Stimulated activated CD8-positive, alpha-beta memory T cell treated with anti-CD3 and anti-CD28 coated beads, Interleukin-4, amount 100 ng/mL, for 48 hours (primary cell): Measurements from ENCODE around the gene ULBP3.
"Not testable (repeated sequence)": the region's sequence is repeated elsewhere in the genome, so short reads cannot be mapped to it uniquely, and the experiment has no call there.

ENCODE experiments used
- DNase-seq: peaks from one replicate; pipeline ENCODE4 v3.0.0-alpha.2; 2020

Gene ULBP3

DNA sequence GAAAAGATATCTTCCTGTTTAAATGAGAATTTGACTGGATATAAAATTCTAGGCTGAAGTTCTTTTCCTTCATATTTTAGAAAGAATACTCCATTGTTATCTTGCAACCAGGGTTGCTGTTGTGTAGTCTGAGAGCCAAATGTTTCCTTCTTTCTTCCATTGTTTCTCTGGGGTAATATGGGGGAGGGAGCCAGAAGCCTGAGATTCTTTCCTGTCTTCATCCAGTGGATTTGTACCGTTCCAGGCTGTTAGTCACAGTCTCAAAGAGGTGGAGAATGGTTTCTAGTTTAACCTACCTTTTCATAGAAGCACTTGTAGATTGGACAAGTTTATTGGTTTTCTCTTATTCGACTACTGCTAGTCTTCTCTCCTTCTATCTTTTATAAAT is 6.1 kb upstream of the ULBP3 start:
- DNase-seq = no peak

DNA sequence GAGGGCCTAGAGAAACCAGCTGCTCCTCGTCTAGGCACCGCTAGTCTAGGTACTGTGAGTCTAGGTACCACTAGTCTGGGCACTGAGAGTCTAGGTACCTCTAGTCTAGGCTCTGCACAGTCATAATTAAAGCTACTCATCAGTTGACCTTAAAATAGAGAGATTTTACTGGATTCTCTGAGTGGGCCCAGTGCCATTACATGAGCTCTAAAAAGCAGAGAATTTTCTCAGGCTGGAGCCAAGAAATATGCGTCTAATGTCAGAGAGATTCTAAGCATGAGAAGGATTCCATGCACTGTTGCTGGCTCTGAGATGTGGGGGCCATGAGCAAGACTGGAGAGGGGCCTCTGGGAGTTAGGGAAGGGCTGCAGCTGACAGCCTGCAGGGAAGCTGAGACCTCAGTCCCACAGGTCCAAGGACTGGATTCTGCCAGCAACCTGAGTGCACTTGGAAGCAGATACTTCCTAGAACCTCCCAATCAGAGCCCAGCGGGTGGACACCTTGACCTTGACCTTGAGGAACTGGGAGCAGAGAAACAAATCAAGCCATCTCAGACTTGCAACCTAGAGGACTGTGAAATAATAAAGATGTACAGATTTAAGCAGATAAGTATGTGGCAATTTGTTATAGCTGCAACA is 5.6 kb upstream of the ULBP3 start:
- not testable (repeated sequence) for DNase-seq

DNA sequence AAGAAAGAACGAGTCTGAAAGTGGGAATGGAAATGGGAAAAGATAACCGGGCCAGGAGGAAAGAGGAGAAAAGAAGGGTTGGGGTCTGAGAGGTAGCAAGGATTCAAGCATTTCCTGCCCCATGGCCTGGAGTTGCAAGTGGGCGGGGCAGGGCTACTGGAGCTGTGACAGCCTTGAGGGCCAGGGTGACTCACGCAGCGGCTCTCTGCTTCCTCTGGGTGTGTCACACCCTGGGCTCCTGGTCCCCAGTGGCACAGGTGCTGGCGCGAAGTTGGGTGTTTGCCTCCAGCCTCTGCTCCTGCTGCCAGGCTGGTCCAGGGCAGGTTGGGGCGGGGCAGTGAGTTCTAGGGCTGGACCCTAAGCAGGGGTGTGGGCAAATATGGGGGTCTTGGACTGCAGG is 3.3 kb upstream of the ULBP3 start:
- DNase-seq = peak; percentile 54

DNA sequence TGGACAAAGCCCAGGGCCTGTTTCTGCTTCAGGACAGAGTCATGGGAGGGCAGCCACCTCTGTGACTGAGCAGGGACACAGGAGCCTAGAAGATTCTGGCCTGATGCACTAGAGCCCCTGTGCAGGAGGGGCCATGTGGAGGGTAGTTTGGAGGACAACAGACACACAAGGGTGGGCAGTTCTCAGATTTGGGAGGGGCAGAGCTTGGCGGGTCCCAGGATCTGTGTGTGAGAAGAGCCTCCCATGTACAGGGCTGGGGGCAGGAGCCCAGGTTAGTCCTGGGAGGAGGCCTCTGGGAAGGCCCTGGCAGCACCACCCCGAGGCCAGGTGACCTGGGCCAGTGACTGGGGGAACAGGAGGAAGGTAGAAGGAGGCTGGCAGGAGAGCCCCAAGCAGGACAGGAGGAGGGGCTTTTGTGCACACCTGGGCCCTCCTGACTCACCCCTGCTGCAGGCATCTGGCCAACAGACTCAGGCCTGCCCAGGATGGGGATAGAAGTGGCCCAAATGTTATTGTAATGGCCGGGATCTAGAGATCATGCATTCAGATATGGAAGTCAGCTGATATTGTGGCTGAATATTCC is 1.4 kb upstream of the ULBP3 start:
- DNase-seq = no peak

DNA sequence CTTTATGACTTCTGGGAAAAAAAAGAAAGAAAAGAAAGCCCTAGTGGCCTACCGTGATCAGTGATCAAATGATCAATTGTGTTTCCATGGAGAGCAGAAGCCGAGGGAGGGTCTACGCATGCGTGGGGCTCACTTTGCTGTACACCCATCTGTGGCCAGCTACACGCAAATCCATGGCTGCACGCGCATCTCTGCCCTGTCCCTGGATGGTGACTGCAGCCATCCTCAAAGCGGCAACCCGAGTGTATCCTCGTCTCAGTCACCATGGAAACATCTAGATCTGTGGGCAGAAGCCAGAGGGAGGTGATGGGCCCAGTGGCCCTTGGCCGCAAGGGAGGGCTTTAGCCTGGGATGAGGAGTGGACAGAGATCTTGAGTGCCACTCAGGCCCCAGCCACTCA is 785 bp upstream of the ULBP3 start:
- DNase-seq = no peak

DNA sequence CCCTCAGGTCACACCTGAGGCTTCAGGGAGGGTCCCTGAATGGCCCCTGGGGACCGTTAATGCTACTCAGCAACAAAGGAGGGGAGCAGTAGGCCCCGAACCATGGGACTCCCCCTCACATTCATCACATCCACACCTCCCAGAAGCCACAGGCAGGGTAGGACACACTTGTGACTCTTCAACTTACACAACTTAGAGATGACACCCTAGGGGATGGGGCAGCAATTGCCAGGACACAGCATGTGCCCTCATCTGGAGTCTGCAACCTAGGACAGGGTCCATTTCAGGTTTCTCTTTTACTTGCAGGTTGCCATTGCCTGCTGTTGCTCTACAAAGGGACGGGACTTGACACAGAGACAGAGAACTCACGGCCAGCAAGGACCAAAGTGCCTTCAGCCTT is 770 bp downstream of the ULBP3 start:
- DNase-seq = no peak

DNA sequence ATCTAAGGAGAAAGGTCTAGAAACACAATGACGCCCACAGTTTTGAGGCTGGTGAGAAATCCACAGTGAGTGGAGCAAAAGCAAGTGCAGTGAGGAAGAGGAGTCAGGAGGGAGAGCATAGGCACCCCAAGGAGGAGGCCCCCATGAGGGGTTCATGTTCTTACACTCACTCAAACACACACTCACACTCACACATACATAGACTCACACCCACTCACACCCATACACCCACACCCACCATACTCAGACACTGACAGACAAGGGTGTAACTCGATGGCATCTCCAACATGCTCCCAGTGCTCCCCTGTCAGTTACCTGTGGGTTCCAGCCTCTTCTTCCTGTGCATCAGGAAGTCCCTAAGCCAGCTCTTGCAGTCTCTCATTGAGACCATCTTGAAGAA is 3.8 kb downstream of the ULBP3 start:
- no peak for DNase-seq

DNA sequence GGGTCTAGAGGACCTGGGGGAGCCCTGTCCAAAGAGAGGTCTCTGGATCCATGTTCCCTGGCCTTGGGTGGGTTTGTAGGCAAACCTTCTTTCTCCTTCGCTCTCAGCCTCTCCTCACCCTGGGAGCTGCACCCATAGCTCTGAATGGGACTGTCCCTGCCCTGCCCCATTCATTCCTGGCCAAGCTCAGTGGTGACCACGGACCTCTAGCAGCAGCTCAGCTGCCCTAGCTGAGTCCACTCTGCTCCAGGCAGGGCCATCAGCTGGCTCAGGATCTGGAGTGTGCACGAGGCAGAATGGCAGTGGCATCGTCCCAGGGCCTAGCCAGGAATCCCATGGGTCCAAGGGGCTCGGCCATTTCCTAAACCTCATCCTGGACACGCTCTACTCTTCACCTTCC is 5.3 kb downstream of the ULBP3 start:
- DNase-seq = no peak

DNA sequence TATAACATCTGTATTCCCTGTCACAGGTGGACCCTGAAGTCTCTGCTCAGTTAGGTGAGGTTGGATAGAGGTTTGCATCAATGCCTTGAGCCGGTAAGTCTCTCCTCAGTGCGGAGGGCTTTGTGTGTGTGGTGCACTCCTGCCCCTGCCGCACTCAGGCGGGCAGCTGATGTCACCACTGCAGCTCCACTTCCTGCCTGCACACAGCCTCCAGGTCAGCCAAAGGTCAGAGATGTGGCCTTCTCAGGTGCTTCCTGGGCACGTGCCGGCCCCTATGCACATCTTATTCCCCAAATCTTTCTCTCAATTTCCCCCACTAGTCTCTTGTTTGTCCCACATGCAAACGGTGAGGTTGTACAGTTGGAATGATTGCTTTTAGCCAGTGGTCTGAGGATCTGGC is 8.9 kb downstream of the ULBP3 start:
- DNase-seq = not testable (repeated sequence)

DNA sequence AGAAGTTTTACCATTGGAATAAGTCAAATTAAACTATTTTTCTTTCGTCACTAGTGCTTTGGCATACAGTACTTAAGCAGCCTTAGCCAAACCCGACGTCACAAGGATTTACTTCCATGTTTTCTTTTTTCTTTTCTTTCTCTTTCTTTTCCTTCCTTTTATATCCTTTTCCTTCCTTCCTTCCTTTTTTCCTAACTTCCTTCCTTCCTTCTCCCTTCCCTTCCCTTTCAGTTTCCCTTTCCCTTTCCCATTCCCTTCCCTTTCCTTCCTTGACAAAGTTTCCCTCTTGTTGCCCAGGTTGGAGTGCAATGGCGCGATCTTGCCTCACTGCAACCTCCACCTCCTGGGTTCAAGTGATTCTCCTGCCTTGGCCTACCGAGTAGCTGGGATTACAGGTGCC is 9.9 kb downstream of the ULBP3 start:
- DNase-seq = no peak

DNA sequence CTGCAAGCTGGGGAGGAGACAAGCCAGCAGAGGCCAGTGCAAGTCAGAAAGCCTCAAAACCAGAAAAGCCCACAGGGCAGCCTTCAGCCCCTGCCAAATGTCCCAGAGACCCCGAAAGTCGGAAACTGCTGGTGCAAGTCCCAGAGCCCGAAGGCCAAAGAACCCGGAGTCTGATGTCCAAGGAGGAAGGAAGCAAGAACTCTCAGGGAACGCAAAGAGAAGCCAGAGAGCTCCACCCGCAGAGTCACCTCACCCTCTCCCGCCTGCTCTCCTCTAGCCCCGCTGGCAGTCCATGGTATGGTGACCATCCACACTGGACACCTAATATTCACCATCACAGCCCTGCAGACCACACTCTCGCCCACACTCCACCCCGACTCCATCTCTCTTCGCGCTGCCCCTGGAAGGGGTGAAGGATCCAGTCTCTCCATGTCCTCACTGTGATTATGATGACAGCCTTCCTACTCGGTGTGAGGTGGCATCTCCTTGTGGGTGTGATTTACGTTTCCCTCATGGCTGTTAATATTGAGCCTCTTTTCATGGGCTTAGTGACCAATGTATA is 10.6 kb downstream of the ULBP3 start:
- no peak for DNase-seq

DNA sequence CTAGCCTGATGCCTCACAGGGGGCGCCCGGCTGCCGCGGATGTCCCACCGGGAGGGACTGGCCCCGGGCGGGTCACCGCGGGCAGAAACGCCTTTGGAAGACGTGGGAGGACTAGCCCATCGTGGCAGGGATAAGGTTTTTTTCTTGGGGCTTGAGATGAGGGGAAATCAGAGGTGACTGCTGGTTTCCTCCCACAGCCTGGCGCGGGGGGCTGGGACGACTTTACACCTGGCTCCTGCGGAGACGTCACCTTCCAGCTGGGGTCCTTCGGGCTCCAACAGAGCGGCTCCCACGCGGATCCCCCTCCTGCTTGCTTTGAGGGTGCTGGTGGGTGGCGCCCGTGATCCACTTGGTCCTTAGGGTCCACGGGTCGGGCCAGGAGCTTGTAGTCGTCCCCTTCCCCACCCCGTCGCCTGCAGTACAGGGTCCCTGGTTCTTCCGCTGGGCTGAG is 11.4 kb downstream of the ULBP3 start:
- DNase-seq = no peak

DNA sequence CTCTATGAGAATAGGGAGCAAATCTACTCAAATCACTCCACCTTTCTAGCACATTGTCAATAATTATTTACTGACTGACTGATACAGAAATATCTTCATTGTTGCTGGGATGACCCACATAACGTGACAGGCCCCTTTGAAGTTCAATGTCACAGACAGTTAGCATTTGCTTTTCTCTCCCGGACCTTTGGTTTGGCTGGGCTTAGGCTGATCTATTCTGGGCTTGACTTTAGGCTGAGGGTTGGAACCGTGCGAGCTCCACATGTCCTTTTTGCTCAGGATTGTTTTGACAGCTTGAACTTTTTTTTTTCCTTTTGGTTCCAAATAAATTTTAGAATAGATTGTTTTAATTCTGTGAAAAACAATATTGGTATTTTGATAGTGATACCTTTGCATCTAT is 12.0 kb downstream of the ULBP3 start:
- no peak for DNase-seq

DNA sequence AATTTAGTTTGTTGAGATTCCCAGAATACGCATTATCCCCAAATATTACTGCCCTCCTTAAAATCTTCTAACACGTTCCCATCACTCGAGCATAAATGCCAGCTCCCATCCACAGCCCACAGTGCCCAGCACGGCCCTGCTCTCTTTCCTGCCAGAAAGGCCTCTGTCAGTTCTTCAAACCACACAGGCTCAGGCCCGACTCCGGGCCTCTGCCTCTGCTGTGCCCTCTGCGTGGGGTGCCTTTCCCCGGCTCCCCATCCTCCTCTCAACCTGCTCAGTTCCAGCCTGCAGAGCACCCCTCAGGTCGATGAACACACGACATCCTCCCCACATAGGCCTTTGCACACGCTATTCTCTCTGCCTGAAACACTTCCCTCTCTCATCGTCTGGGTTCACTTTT is 12.8 kb downstream of the ULBP3 start:
- no peak for DNase-seq

DNA sequence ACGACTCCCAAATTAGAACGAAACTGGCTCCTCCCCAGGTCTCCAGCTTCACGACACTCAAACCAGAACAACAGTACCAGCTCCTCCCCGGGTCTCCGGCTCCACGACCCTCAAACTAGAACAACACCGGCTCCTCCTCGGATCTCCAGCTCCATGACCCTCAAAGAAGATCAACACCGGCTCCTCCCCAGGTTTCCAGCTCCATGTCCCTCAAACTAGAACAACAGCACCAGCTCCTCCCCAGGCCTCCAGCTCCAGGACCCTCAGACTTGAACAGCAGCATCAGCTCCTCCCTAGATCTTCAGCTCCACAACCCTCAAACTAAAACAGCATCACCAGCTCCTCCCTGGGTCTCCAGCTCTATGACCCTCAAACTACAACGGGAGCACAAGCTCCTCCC is 13.8 kb downstream of the ULBP3 start:
- DNase-seq = no peak

DNA sequence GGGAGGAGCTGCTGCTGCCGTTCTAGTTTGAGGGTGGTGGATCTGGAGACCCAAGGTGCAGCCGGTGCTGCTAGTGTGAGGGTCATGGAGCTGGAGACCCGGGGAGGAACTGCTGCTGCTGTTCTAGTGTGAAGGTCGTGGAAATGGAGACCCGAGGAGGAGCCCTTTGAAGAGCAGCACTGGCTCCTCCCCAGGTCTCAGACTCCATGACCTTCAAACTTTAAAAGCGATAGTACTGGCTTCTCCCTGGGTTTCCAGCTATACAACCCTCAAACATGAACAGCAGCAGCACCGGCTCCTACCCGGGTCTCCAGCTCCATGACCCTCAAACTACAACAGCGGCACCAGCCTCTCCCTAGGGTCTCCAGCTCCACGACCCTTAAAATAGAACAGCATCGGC is 15.5 kb downstream of the ULBP3 start:
- no peak for DNase-seq

DNA sequence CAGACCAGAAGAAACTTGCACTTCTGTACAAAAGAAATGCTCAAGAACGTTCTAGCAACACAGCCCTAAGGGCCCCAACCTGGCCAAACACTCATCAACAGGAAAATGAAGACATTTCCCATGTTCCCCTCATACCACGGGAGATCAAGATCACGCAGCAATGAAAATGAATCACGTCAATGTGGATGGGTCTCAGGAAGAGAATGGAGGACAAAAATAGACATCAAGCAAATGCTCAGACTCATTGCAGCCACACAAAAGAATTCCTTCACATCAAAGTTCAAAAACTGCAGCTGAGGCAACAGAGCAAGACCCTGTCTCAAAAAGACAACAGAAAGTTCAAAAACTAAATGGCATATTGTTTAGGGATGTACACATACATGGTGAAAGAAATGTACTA is 18.1 kb downstream of the ULBP3 start:
- DNase-seq = no peak

DNA sequence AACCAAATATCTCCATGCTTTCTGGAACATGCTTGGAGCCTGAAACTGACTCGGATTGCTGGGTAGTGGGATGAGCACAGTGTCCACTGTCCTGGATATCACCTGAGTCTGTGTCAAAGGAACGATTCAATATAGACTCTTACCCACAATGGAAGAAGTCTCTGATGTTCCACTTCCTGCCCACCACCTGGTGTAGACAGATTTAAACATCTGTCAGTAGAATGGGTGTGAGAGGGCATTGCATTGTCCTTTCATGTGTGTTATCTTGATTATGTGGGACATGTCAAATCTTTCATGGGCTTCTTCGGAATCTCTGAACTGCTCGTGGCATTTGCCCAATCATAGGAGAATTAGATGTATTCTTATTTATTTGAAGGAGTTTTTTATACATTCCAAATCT is 20.8 kb downstream of the ULBP3 start:
- DNase-seq = no peak

DNA sequence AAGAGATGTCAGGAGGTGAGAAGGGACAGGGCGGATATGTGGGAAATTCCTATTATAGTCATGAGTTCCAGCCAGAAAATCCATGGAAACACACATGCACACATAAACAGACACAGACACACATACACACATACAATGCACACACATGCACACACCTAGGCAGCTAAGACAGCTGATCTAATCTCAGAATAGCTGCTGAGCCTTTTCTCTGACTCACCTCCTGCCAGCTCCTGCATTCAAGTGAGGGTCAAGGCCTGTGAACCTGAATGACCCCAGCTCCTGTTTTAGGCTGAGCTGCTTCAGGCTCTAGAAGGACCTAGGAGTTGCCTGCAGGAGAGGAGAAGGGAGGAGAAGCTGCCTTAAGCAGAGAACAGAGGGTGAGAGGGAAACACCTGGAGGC is 22.0 kb downstream of the ULBP3 start:
- DNase-seq = no peak

DNA sequence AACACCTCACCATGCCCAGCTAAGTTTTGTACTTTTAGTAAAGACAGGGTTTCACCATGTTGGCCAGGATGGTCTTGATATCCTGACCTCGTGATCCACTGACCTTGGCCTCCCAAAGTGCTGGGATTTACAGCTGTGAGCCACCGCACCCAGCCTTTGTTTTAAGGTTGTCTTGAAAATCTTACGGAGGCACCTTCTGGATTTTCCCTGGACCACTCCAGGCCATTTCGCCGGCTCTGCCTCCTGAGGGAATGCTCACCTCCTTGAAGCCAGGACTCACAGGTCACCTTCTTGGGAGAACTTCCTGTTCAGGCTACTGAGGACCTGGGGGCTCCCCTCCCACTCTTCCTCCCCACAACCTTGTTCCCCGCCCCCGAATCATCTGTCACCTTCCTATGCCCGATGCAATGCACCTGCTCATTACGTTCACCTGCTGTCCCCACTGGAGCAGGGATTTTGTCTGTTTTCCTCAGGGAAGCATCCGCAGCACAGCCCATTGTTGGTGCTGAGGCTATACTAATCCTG is 24.2 kb downstream of the ULBP3 start:
- DNase-seq = no peak

DNA sequence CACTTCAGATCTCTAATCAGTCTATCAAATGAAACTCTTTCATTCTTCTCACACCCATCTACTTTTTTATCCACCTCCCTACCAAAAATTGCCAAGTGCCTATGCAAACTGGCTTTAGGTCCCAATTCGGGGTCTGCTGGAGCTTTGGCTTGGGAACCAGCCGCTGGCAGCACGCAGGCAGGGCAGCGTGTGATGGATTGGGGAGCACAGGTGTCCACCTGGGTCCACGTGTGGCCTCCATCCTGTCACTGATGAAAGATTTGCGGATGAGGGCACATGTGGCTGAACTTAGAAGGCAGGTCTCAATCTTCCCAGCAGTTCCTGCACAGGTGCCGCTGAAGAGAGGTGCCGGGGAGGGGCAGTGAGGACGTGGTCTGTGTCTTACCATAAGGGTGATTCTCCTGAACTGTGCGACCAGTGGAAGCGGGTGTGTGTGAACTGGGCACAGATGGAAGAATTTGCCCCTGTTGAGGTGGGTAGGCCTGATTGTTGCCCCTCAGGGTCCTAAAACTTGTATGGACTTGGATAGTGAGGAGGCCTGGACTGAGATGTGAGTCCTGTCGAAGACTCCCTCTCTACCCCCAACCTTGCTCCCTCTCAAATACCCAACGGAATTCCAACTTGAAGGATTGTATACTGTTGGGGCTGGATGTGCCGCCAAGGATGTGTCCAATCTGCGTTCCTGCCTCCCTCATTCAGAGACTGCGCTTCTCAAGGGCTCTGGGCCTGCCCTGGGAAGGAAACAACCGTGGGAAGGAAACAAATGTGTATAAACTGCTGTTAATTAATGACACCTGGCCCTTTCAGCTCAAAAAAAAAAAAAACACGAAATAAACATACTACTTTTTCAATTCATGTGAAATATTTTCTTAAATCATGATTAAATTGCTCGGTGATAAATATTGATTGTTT is 25.2 kb downstream of the ULBP3 start:
- DNase-seq = no peak

DNA sequence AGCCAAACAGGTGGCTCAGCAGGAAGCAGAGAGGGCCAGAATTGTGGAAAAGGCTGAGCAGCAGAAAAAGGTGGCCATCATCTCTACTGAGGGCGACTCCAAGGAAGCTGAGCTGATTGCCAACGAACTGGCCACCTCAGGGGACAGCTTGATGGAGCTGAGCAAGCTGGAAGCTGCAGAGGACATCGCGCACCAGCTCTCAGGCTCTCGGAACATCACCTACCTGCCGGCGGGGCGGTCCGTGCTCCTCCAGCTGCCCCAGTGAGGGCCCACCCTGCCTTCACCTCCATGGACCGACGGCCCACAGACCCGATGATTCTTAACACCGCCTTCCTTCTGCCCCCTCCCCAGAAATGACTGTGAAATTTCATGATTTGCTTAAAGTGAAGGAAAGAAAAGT is 25.8 kb downstream of the ULBP3 start:
- no peak for DNase-seq

DNA sequence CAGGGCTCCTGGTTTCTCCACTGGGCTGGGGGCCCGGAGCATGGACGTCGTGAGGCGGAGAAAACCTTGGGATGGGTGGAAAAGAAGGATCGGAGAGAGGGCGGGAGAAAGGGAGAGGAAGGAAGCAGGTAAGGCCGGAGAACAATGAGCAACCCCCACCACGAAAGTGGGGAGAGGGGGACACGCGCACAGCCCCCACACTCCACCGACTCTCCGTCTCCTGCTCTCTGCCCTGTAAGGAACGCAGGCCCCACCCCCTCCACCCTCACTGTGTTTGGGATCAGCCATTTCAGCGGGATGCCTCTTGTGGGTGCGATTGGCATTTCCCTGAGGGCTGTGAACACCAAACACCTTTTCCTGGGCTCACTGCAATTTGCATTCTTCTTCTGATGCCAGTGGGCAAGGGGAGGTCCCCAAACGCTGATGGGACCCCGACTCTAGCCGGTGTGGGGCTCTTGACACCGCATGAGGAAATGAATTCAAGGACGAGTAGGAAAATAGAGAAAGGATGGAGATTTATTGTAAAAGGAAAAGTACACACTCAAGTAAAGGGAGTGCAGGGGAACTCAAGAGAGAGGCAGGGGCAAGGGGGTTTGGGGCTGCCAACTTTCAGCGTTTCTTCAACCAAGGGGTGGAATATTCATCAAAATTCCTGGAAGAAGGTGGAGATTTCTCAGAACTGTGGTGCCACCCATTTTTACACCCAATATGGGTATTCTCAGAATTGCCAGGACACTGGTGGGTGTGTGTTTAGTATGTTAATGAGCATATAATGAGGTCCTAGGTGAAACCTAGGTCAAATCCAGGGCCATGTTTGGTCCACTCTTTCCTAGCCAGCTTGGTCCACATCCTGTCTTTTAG is 30.5 kb downstream of the ULBP3 start:
- DNase-seq = peak; percentile 18
